Esophagus muscularis mucosa (tissue), 3 donors: ENCODE measurements around the gene PLA2G12A.

Experiments
- CTCF ChIP-seq, 3 experiments: fragments of 200-600 bp in 2 of 3; fragments of 450-650 bp in 1 of 3; sonication (generic) in 2 of 3; IDR thresholded peaks; one replicate each; pipeline ENCODE4 v1.5.1; 2017 to 2019; ENCODE audit warnings: antibody characterized with exemption in 3 of 3, mild to moderate bottlenecking in 2 of 3, moderate library complexity in 1 of 3
- POLR2A ChIP-seq: fragments of 450-650 bp; IDR thresholded peaks from one replicate; pipeline ENCODE4 v1.6.1; 2017; ENCODE audit warnings: antibody characterized with exemption, moderate library complexity, mild to moderate bottlenecking, low read depth

- TF ChIP-seq CTCF (IDR thresholded peaks at IDR 0.05) (no peak), POLR2A (no peak)
These were observed 11.1 kb downstream of the PLA2G12A start for GRCh38 chr4:109718759-109719158.
